ENCODE results near the gene ROBO1. TPM values are rescaled to one million over a fixed set of nuclear protein-coding genes. Genes with fewer than 3 reads are reported as not detected.
A peak's percentile ranks its signal among the peaks of the same experiment; 100 is the strongest.

ROBO1 gene
- total and polyA plus RNA-seq, 2 of the 13 experiments (the other 11 are each of a cell fraction or from before 2014, with no cell fraction given), result 52.2 to 71.0 TPM

- DNase-seq (ENCODE audit: low spot score) (no peak), ATAC-seq (no peak), FAIRE-seq (no peak)
- Histone ChIP-seq H3K36me3 (replicated peaks in 1 of 2; ENCODE audit: control insufficient read depth in 1 of 2, insufficient read depth in 2 of 2, low read length in 2 of 2) (no peaks in the 10 kb centered on the region; a peak in 1 of 5 replicates), H3K79me2 (ENCODE audit: insufficient read depth, low read length) (peaks cover 78% of the 10 kb centered on the region), H3K9ac (ENCODE audit: insufficient read depth, low read depth, low read length) (no peak overlapping the region), H3K4me1 (ENCODE audit: insufficient read depth, low read length) (peaks cover 67% of the 10 kb centered on the region), H3K27me3 (ENCODE audit: control insufficient read depth in 1 of 2, insufficient read depth in 2 of 2, low read length in 2 of 2) (no peaks in the 10 kb centered on the region), H3K4me3 (replicated peaks in 1 of 3; ENCODE audit: insufficient read depth in 1 of 3, low read depth in 2 of 3, low read length in 3 of 3) (no peak overlapping the region), H3K4me2 (ENCODE audit: low read depth, low read length) (no peak overlapping the region), H2AFZ (ENCODE audit: low read length) (no peak overlapping the region), H4K20me1 (ENCODE audit: insufficient read depth, low read length) (no peaks in the 10 kb centered on the region), H3K9me3 (ENCODE audit: low read length) (no peaks in the 10 kb centered on the region), H3K27ac (ENCODE audit: extremely low read length, insufficient read depth, low read length) (peak overlapping the region; percentile 50)
- TF ChIP-seq ZNF816 (CRISPR knock-in tag; IDR thresholded peaks at IDR 0.05; ENCODE audit: borderline replicate concordance) (no peak), ASH2L (IDR thresholded peaks at IDR 0.05; ENCODE audit: insufficient read length, low read depth, low read length) (peak; percentile 2), KAT7 (CRISPR knock-in tag; IDR thresholded peaks at IDR 0.05; ENCODE audit: borderline replicate concordance) (0 out of 2 replicates have a peak, but pooled peaks have one; percentile 29), NFE2L2 (IDR thresholded peaks at IDR 0.05; ENCODE audit: low read length) (no peak)
- intact Hi-C loops (cut with micrococcal nuclease; ENCODE audit: unreplicated experiment), result loop anchor here (2.0 kb wide), 1 partner anchor 29 kb away; no protein-coding TSS in a partner anchor
- CTCF ChIA-PET (ENCODE audit: low intra/inter-chr PET ratio, low total read pairs), result no interaction called here
- in situ Hi-C loops (cut with HindIII; ENCODE audit: extremely low pct_ligation_motif_present, low pct_unique_long_range_greater_than_20kb), result no loop called here
- 100% methylated on average over 4 of the region's 4 CpGs for WGBS (ENCODE audit: low lambda C conversion rate)
- BruUV-seq (replicated peaks), result no TSS peak
- POLR2A ChIA-PET, result interaction anchor here (0.6 kb wide), 1 partner anchor 42 kb away, joined by 3 read pairs; no protein-coding TSS in a partner anchor
Measured at GRCh38 chr3:78878011-78878410, 889.8 kb downstream of the ROBO1 start.

- no peak overlapping the region for H3K27ac ChIP-seq (ENCODE audit: extremely low read length, insufficient read depth, low read length)
- H3K4me2 ChIP-seq (ENCODE audit: low read depth, low read length), result no peak overlapping the region
- ChIA-PET CTCF (ENCODE audit: low intra/inter-chr PET ratio, low total read pairs) (no interaction called here), POLR2A (no interaction called here)
- no peaks in the 10 kb centered on the region for H4K20me1 ChIP-seq (ENCODE audit: insufficient read depth, low read length)
- H2AFZ ChIP-seq (ENCODE audit: low read length), result no peak overlapping the region
- no TSS peak for BruUV-seq (replicated peaks)
- H3K27me3 ChIP-seq (ENCODE audit: control insufficient read depth in 1 of 2, insufficient read depth in 2 of 2, low read length in 2 of 2), result no peaks in the 10 kb centered on the region
- H3K9ac ChIP-seq (ENCODE audit: insufficient read depth, low read depth, low read length), result no peak overlapping the region
- FAIRE-seq, result no peak
- peaks cover 88% of the 10 kb centered on the region for H3K79me2 ChIP-seq (ENCODE audit: insufficient read depth, low read length)
- no peaks in the 10 kb centered on the region for H3K9me3 ChIP-seq (ENCODE audit: low read length)
- in situ Hi-C loops (cut with HindIII; ENCODE audit: extremely low pct_ligation_motif_present, low pct_unique_long_range_greater_than_20kb), result no loop called here
- H3K4me1 ChIP-seq (ENCODE audit: insufficient read depth, low read length), result peaks cover 82% of the 10 kb centered on the region
- TF ChIP-seq ZBTB37 (CRISPR knock-in tag; IDR thresholded peaks at IDR 0.05) (no peak), ZFYVE20 (CRISPR knock-in tag; IDR thresholded peaks at IDR 0.05; ENCODE audit: borderline replicate concordance, low read depth) (no peak), NFATC3 (CRISPR knock-in tag; IDR thresholded peaks at IDR 0.05) (no peak), JDP2 (CRISPR knock-in tag; IDR thresholded peaks at IDR 0.05; ENCODE audit: borderline replicate concordance) (no peak), TAF1 (CRISPR knock-in tag; IDR thresholded peaks at IDR 0.05) (no peak), NBN (conservative IDR thresholded peaks at IDR 0.05) (no peak), PRPF4 (IDR thresholded peaks at IDR 0.05; ENCODE audit: low read depth, low read length, poor library complexity, severe bottlenecking) (no peak), ZNF670 (CRISPR knock-in tag; IDR thresholded peaks at IDR 0.05; ENCODE audit: borderline replicate concordance) (no peak), GZF1 (CRISPR knock-in tag; IDR thresholded peaks at IDR 0.05) (no peak), ZNF792 (CRISPR knock-in tag; IDR thresholded peaks at IDR 0.05) (no peak), ZNF234 (CRISPR knock-in tag; conservative IDR thresholded peaks at IDR 0.05) (no peak), TRIM24 (CRISPR knock-in tag; IDR thresholded peaks at IDR 0.05) (no peak)
- H3K36me3 ChIP-seq (replicated peaks in 1 of 2; ENCODE audit: control insufficient read depth in 1 of 2, insufficient read depth in 2 of 2, low read length in 2 of 2), result no peaks in the 10 kb centered on the region; a peak in 1 of 5 replicates
- intact Hi-C loops (cut with micrococcal nuclease; ENCODE audit: unreplicated experiment), result no loop called here
- ATAC-seq, result no peak
- H3K4me3 ChIP-seq (replicated peaks in 1 of 3; ENCODE audit: insufficient read depth in 1 of 3, low read depth in 2 of 3, low read length in 3 of 3), result no peak overlapping the region
- DNase-seq (ENCODE audit: low spot score), result no peak
Measured at GRCh38 chr3:78875851-78876250, 891.9 kb downstream of the ROBO1 start.
